Stimulated activated CD8-positive, alpha-beta memory T cell treated with anti-CD3 and anti-CD28 coated beads, Interleukin-7, amount 100 ng/mL, for 48 hours (primary cell): ENCODE measurements around the gene VENTX.

Source experiments
- DNase-seq, 2 donors: peaks; one replicate each; pipeline ENCODE4 v3.0.0-alpha.2; 2020; ENCODE audit warnings: low read depth in 1 of 2; ENCODE audit errors: extremely low read depth in 1 of 2

The VENTX gene

GRCh38 chr10:133283931-133284330 is 46.3 kb downstream of the VENTX start:
- DNase-seq = no peak

GRCh38 chr10:133285217-133285616 is 47.6 kb downstream of the VENTX start:
- no peak for DNase-seq

GRCh38 chr10:133286366-133286765 is 48.7 kb downstream of the VENTX start:
- DNase-seq = no peak

DNA sequence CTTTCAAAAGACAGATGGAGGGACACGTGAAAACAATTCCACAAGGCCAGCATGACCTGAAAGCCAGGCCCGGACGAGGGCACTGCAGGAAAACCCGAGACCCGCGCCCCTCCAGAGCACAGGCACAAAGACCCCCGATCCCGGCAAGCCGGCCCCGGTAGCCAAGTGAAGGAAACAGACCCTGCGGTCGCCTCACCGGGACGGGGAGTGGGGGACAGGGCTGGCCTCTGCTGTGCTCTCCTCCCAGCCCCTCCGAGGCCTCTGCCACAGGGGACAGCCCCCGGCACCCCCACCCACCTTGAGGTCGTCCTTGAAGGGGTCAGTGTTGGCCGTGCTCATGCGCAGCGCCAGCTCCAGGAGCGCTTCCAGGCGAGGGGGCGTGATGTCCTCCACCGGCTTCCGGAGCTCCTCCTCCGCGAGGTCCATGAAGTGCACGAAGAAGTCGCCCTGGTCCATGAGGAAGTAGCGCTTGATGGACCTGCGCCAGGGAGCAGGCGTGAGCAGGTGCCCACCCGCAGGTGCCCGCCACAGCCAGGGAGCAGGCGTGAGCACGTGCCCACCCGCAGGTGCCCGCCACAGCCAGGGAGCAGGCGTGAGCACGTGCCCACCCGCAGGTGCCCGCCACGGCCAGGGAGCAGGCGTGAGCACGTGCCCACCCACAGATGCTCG is 50.3 kb downstream of the VENTX start:
- no peak for DNase-seq

DNA sequence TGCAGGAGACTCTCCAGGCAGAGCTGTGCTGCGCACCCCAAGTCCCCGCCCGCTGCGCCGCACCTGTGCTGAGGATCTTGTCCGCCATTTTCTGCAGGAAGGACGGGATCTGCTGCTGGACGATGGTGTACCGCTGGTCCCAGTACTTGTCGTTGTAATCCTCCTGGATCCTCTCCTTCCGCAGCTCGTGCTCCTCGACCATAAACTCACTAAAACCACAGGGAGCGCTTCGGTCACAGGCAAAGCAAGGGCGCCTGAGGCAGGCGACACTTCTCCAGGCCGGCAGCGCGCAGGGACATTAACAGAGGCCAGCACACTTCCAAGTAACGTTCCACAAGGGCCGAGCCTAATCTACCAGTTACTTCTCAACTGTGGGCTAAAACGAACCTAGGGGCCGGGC is 52.1 kb downstream of the VENTX start:
- no peak for DNase-seq
